GM12801 (cell line): ENCODE results near the gene CLCNKA.

Experiments used
- TF ChIP-seq, protein P1 (sequence below): IDR thresholded peaks from one replicate; pipeline ENCODE4 v1.5.1; 2011; ENCODE audit warnings: control low read depth; ENCODE audit not compliant: insufficient read length; ENCODE audit errors: extremely low read depth

CLCNKA gene

DNA sequence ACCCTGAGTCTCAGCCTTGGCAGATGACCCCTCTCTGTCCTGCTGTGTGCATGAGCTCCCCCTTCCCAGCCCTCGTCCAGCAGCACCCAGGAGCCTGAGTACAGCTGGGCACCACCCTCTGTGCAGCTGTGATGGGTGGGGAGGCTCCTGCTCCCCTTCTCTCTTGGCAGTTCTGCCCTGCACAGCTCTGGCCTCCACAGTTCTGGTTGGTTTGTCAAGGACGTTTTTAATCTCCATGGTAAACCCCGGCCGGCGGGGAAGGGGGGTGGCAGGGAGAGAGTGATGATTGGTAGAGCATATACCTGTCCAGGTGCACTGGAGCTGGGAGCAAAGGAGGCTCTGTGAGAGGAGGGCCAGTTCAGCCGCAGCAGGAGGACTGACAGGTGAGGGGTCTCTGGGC, at the start of gene CLCNKA:
Gene CLCNKA, plus strand, starts transcription at position 356 of the 400 bp plus-strand sequence. CDS start 584 bp downstream, outside the sequence.
- TF ChIP-seq, protein P1, sequence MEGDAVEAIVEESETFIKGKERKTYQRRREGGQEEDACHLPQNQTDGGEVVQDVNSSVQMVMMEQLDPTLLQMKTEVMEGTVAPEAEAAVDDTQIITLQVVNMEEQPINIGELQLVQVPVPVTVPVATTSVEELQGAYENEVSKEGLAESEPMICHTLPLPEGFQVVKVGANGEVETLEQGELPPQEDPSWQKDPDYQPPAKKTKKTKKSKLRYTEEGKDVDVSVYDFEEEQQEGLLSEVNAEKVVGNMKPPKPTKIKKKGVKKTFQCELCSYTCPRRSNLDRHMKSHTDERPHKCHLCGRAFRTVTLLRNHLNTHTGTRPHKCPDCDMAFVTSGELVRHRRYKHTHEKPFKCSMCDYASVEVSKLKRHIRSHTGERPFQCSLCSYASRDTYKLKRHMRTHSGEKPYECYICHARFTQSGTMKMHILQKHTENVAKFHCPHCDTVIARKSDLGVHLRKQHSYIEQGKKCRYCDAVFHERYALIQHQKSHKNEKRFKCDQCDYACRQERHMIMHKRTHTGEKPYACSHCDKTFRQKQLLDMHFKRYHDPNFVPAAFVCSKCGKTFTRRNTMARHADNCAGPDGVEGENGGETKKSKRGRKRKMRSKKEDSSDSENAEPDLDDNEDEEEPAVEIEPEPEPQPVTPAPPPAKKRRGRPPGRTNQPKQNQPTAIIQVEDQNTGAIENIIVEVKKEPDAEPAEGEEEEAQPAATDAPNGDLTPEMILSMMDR = no peak

DNA sequence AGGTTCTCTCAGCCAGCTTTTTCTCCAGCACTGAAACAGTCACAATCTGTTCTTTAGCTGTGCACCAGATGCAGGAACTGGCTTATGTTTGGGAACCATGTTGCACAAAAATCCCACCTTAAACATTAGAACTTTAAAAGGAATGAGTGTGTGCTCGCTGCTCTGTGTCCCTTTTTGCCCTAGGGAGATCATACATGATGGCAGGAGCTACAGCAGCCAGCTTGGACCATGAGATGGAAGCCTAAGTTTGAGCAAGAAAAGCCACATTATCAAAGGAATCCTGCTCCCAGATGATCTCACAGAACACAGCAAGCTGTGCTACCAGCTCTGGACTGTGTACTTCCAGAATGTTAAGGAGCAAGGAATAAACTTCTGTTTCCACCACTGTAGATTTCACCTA, 49.4 kb upstream of the CLCNKA start:
- TF ChIP-seq, protein P1 = no peak

DNA sequence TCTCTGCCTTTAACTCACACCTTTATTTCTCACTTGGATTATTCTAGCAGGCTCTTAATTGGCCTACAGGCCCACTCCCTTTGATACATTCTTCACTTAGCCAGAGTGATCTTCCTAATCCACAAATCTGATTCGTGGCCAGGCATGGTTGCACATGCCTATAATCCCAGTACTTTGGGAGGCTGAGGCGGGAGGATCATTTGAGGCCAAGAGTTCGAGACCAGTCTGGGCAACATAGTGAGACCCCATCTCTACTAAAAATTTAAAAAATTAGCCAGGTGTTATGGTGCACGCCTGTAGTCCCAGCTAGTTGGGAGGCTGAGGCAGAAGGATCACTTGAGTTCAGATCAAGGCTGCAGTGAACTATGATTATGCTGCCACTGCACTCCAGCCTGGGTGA, 48.1 kb upstream of the CLCNKA start:
- TF ChIP-seq, protein P1 = no peak

DNA sequence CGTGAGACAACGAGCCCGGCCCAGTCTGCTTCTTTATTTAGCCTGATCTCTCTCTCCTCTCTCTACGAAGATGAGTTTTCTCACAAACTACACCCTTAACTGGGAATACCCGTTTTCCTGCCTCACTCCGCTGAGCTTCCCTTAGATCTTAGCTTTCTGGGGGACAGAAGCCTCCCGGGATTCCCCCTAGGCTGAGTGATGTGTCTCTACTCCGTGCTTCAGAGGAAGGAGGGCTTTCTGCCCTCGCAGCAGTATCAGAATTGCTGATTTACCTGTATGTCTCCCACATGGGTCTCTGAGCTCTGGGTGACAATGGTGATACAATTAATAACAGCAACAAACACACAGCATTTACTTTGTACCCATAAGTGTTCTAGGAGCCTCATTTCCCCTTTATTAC, 47.0 kb upstream of the CLCNKA start:
- TF ChIP-seq, protein P1 = no peak

DNA sequence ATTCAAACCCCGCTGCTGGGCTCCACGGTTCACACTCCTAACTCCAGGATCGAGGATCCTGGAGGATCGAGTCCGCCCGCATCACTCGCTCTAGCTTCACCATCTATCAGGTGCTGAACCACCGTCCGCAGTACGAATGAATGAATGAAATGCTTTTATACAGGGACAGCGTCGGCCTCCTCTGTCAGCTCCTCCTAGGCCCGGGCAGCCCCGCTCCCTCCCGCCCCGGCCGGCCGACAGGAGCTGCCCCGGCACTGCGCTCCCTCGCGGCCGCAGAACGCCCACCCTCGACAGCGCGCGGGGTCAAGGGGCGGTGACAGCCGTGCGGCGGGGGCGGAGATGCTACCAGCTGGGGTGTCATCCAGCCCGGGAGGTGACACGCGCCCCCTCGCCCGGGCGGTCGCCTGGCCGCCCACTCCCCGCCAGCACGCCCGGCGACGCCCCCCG, 46.5 kb upstream of the CLCNKA start:
- TF ChIP-seq, protein P1 = no peak

DNA sequence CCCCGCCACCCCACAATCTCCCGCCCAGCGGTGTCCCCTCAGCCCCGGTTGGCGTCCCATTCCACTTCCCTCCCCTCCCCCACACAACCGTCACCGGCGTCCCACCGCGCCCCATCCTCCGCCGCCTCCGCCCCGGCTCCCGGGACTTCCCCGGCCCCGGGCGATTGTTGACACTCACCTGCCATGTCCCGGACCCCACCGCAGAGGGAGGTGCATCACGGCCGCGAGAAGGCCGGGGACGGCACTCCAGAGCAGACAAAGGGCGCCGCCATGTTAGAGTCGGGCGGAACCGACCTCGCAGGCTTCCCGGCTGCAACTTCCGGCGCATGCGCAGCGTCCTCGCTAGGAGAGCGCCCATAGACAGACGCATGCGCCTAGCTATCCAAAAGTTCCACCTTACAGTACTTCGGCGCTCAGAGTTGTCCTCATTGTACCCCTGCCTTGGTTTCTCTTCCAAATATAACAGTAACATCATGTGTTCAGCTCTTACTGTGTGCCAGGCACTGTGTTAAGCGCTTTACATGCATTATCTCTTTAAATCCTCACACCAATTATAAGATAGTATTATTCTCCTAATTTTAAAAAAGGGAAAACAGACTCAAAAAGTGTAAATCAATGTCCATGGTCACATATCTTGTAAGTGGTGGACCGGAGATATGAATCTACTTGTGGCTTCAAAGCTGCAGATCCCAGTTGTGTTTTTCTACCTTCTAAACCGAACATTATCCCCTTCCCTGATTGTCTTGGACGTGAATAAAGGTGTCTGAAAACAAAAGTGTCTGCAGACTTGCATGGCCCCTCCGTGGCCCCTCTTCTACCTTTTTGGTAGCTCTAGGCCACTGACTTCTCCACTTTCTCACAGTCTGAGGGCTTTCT, 45.8 kb upstream of the CLCNKA start, which contains the start of gene ZBTB17:
Gene ZBTB17, minus strand, starts transcription at position 297 of the 876 bp plus-strand sequence. CDS start 27,606 bp downstream, outside the sequence.
- TF ChIP-seq, protein P1 = no peak

DNA sequence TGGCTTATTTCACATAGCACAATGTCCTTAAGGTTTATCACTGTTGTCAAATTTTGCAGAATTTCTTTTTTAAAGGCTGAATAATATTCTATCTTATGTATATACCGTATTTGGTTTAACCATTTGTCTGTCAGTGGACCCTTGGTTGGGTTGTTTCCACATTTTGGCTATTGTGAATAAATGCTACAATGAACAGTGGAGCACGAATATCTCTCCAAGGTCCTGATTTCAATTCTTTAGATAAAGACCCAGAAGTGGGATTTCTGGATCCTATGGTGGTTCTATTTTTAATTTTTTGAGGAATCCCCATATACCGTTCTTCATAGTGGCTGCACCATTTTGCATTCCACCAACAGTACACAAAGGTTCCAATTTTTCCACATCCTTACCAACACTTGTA, 40.2 kb upstream of the CLCNKA start:
- TF ChIP-seq, protein P1 = no peak
